Cardiac septum (tissue), 1 donor: ENCODE data around the gene C4BPA. TPM values are rescaled to one million over a fixed set of nuclear protein-coding genes. Genes with fewer than 3 reads are reported as not detected.

Experiments
- DNase-seq: peaks from one replicate; pipeline ENCODE4 v3.0.0-alpha.2; 2020; ENCODE audit warnings: low spot score
- intact Hi-C: fragments of 100-400 bp; cut with DNase I; formaldehyde crosslinking; loops from one replicate; pipeline ENCODE4 v1.14.0; 2022
- total RNA-seq: library from RNA; stranded (reverse); fragmentation: NEBNext Ultra II Directional; extraction: Animal tissue kit (Norgen Biotek cat#: 25700); gene quantifications from one replicate; pipeline ENCODE4 v1.2.1, GENCODE V29; 2021
- donor health status: DM: no; HTN: no; CAD: no.

Gene C4BPA
- total RNA-seq, 1 donor from 2014 or later: not detected

- intact Hi-C loops: no loop called here
- no peak for DNase-seq
Measured at GRCh38 chr1:207156095-207156494, 52.1 kb downstream of the C4BPA start.

GRCh38 chr1:207156826-207157225, 52.8 kb downstream of the C4BPA start:
- intact Hi-C loops: no loop called here
- DNase-seq: no peak

GRCh38 chr1:207164086-207164485, 60.1 kb downstream of the C4BPA start:
- intact Hi-C loops: no loop called here
- DNase-seq: no peak

- intact Hi-C loops: no loop called here
- no peak for DNase-seq
Measured at GRCh38 chr1:207172321-207172720, 68.3 kb downstream of the C4BPA start.

- DNase-seq: no peak
- intact Hi-C loops: no loop called here
Measured at GRCh38 chr1:207172885-207173284, 68.9 kb downstream of the C4BPA start.

- no peak for DNase-seq
- intact Hi-C loops: no loop called here
Measured at GRCh38 chr1:207173396-207173795, 69.4 kb downstream of the C4BPA start.

GRCh38 chr1:207174913-207175312, 70.9 kb downstream of the C4BPA start:
- intact Hi-C loops: no loop called here
- DNase-seq: no peak

- intact Hi-C loops: no loop called here
Measured at GRCh38 chr1:207179036-207179435, 75.0 kb downstream of the C4BPA start.

GRCh38 chr1:207181847-207182246, 77.8 kb downstream of the C4BPA start:
- intact Hi-C loops: loop anchor here (10.0 kb wide), 1 partner anchor 223 kb away; no protein-coding TSS in a partner anchor

More at GRCh38 chr1:207179036-207179435, 75.0 kb downstream of the C4BPA start:
- DNase-seq: no peak

GRCh38 chr1:207186503-207186902, 82.5 kb downstream of the C4BPA start:
- intact Hi-C loops: loop anchor here (10.0 kb wide), 1 partner anchor 218 kb away; no protein-coding TSS in a partner anchor
- no peak for DNase-seq

More at GRCh38 chr1:207181847-207182246, 77.8 kb downstream of the C4BPA start:
- no peak for DNase-seq

GRCh38 chr1:207188901-207189300, 84.9 kb downstream of the C4BPA start:
- intact Hi-C loops: loop anchor here (10.0 kb wide), 1 partner anchor 216 kb away; no protein-coding TSS in a partner anchor
- no peak for DNase-seq

GRCh38 chr1:207191061-207191460, 87.0 kb downstream of the C4BPA start:
- intact Hi-C loops: no loop called here
- DNase-seq: no peak

- DNase-seq: no peak
- intact Hi-C loops: no loop called here
Measured at GRCh38 chr1:207191776-207192175, 87.7 kb downstream of the C4BPA start.

- intact Hi-C loops: no loop called here
Measured at GRCh38 chr1:207194197-207194596, 90.2 kb downstream of the C4BPA start.

More at GRCh38 chr1:207194197-207194596, 90.2 kb downstream of the C4BPA start:
- DNase-seq: no peak

Other genes with a start within 250 kb of the C4BPA start
- not detected for gene IL20, start 238.6 kb upstream of the C4BPA start, total RNA-seq
- gene IL24, start 206.8 kb upstream of the C4BPA start, total RNA-seq: not detected
- gene FCMR, start 182.3 kb upstream of the C4BPA start, total RNA-seq: 4.4 TPM
- gene PIGR, start 157.8 kb upstream of the C4BPA start, total RNA-seq: 0.22 TPM
- not detected for gene FCAMR, start 133.8 kb upstream of the C4BPA start, total RNA-seq
- gene C1orf116, start 71.5 kb upstream of the C4BPA start, total RNA-seq: 0.70 TPM
- 7.2 TPM for gene YOD1, start 53.0 kb upstream of the C4BPA start, total RNA-seq
- gene PFKFB2, start 51.0 kb upstream of the C4BPA start, total RNA-seq: 49.9 TPM
- 0.24 TPM for gene C4BPB, start 15.4 kb upstream of the C4BPA start, total RNA-seq
- gene CD55, start 217.4 kb downstream of the C4BPA start, total RNA-seq: 61.9 TPM